ENCODE data around the gene CTSD. TPM values are rescaled to one million over a fixed set of nuclear protein-coding genes. Genes with fewer than 3 reads are reported as not detected.

CTSD gene
- polyA plus RNA-seq, 1 of the 3 experiments (the other 2 are of a cell fraction) = 187 TPM

GRCh38 chr11:1755692-1756561 is 7.8 kb downstream of the CTSD start:
- WGBS (ENCODE audit: low lambda C conversion rate) = 79% methylated on average over 11 of the region's 16 CpGs
- H3K9me3 ChIP-seq = no peaks in the 10 kb centered on the region
- H3K9ac ChIP-seq = no peak overlapping the region
- H3K36me3 ChIP-seq (replicated peaks in 1 of 2; ENCODE audit: control insufficient read depth in 1 of 2, insufficient read depth in 2 of 2, low read length in 1 of 2) = peaks cover 0 to 45% of the 10 kb centered on the region in 2 experiments
- H4K20me1 ChIP-seq (ENCODE audit: insufficient read depth) = 0 out of 2 replicates have a peak, but pooled peaks cover 3% of the 10 kb centered on the region
- H3K79me2 ChIP-seq (ENCODE audit: insufficient read depth) = no peaks in the 10 kb centered on the region
- no peak overlapping the region for H3K4me2 ChIP-seq
- peaks cover 0 to 25% of the 10 kb centered on the region in 2 experiments; a peak in 1 of 4 replicates for H3K4me1 ChIP-seq (ENCODE audit: control insufficient read depth in 1 of 2, insufficient read depth in 2 of 2, low read depth in 1 of 2, low read length in 1 of 2)
- H3K27ac ChIP-seq (ENCODE audit: low read depth in 2 of 2, low read length in 1 of 2) = no peak overlapping the region
- no peak overlapping the region for H2AFZ ChIP-seq (ENCODE audit: low read depth)
- H3F3A ChIP-seq (replicated peaks; ENCODE audit: insufficient read depth) = no peaks in the 10 kb centered on the region
- H3K4me3 ChIP-seq (ENCODE audit: low read depth in 2 of 2, low read length in 1 of 2) = no peak overlapping the region
- ChIA-PET POLR2A (no interaction called here), CTCF (interaction anchor here (1.0 to 2.4 kb wide), 5 partner anchors 9 to 63 kb away, joined by 3 to 13 read pairs (median 3); no protein-coding TSS in a partner anchor)
- DNase-seq = no peak
- no peaks in the 10 kb centered on the region for H3K27me3 ChIP-seq (ENCODE audit: insufficient read depth)
- TF ChIP-seq CHD2 (IDR thresholded peaks at IDR 0.05; ENCODE audit: low read length, partially characterized antibody) (peak; percentile 45), MEF2A (IDR thresholded peaks at IDR 0.05; ENCODE audit: borderline replicate concordance, low read depth) (no peak)
- no peaks in the 10 kb centered on the region for H3K9me2 ChIP-seq

GRCh38 chr11:1755344-1755691 is 8.4 kb downstream of the CTSD start:
- no peak overlapping the region for H2AFZ ChIP-seq (ENCODE audit: low read depth)
- H3K36me3 ChIP-seq (replicated peaks in 1 of 2; ENCODE audit: control insufficient read depth in 1 of 2, insufficient read depth in 2 of 2, low read length in 1 of 2) = peaks cover 0 to 39% of the 10 kb centered on the region in 2 experiments
- no peaks in the 10 kb centered on the region for H3F3A ChIP-seq (replicated peaks; ENCODE audit: insufficient read depth)
- H3K79me2 ChIP-seq (ENCODE audit: insufficient read depth) = no peaks in the 10 kb centered on the region
- DNase-seq = no peak
- ChIA-PET CTCF (interaction anchor here (1.0 to 1.1 kb wide), 4 partner anchors 10 to 62 kb away, joined by 3 to 4 read pairs (median 3); no protein-coding TSS in a partner anchor), POLR2A (no interaction called here)
- H3K4me3 ChIP-seq (ENCODE audit: low read depth in 2 of 2, low read length in 1 of 2) = no peak overlapping the region
- H4K20me1 ChIP-seq (ENCODE audit: insufficient read depth) = 0 out of 2 replicates have a peak, but pooled peaks cover 3% of the 10 kb centered on the region
- no peak overlapping the region for H3K27ac ChIP-seq (ENCODE audit: low read depth in 2 of 2, low read length in 1 of 2)
- H3K9me2 ChIP-seq = no peaks in the 10 kb centered on the region
- H3K4me1 ChIP-seq (ENCODE audit: control insufficient read depth in 1 of 2, insufficient read depth in 2 of 2, low read depth in 1 of 2, low read length in 1 of 2) = peaks cover 0 to 31% of the 10 kb centered on the region in 2 experiments; a peak in 1 of 4 replicates
- no peaks in the 10 kb centered on the region for H3K27me3 ChIP-seq (ENCODE audit: insufficient read depth)
- H3K4me2 ChIP-seq = no peak overlapping the region
- H3K9me3 ChIP-seq = no peaks in the 10 kb centered on the region
- H3K9ac ChIP-seq = no peak overlapping the region
- WGBS (ENCODE audit: low lambda C conversion rate) = 90% methylated on average over 9 of the region's 9 CpGs
- TF ChIP-seq EZH2phosphoT487 (IDR thresholded peaks at IDR 0.05; ENCODE audit: borderline replicate concordance, low read depth) (no peak), RCOR1 (IDR thresholded peaks at IDR 0.05; ENCODE audit: low read length) (no peak), EP300 (IDR thresholded peaks at IDR 0.05; ENCODE audit: borderline replicate concordance in 1 of 2, low read depth in 1 of 2, low read length in 1 of 2) (no peak), PBX3 (IDR thresholded peaks at IDR 0.05) (no peak), MEF2A (IDR thresholded peaks at IDR 0.05; ENCODE audit: borderline replicate concordance, low read depth) (no peak), SIN3A (IDR thresholded peaks at IDR 0.05; ENCODE audit: borderline replicate concordance, low read depth, low read length) (no peak), GATA2 (CRISPR knock-in tag; IDR thresholded peaks at IDR 0.05) (no peak), IRF3 (IDR thresholded peaks at IDR 0.05; ENCODE audit: low read depth, low read length) (no peak), FOXJ3 (CRISPR knock-in tag; IDR thresholded peaks at IDR 0.05) (no peak), FOXM1 (IDR thresholded peaks at IDR 0.05; ENCODE audit: low read depth) (no peak), RXRA (IDR thresholded peaks at IDR 0.05; ENCODE audit: borderline replicate concordance, low read depth) (no peak), CTCF (IDR thresholded peaks at IDR 0.05) (no peak), NRF1 (IDR thresholded peaks at IDR 0.05; ENCODE audit: low read depth, low read length) (no peak), POLR2AphosphoS5 (IDR thresholded peaks at IDR 0.05; ENCODE audit: low read depth, low read length) (no peak), FOSL2 (IDR thresholded peaks at IDR 0.05; ENCODE audit: borderline replicate concordance, low read depth) (no peak), MXI1 (IDR thresholded peaks at IDR 0.05; ENCODE audit: low read depth, low read length) (no peak), JUND (IDR thresholded peaks at IDR 0.05) (no peak)
